Measurements from ENCODE around the gene CORIN. TPM values are rescaled to one million over a fixed set of nuclear protein-coding genes. Genes with fewer than 3 reads are reported as not detected.

The CORIN gene
- polyA plus RNA-seq, 3 donors = 0.01 TPM; not detected in 2

- H3K4me3 Mint-ChIP-seq = no peak overlapping the region
- no peak for DNase-seq
- Histone ChIP-seq H2AFZ (ENCODE audit: insufficient read depth, low read depth, low read length, poor library complexity, severe bottlenecking) (no peak overlapping the region), H3K9ac (ENCODE audit: insufficient read depth, low read length, poor library complexity, severe bottlenecking) (no peak overlapping the region), H3K9me3 (replicated peaks in 1 of 2; ENCODE audit: control insufficient read depth in 1 of 2, insufficient read depth in 1 of 2, low read length in 2 of 2) (no peaks in the 10 kb centered on the region), H3K79me2 (ENCODE audit: insufficient read depth, low read length) (no peaks in the 10 kb centered on the region), H3K4me2 (replicated peaks; ENCODE audit: extremely low read depth, low read length, poor library complexity, severe bottlenecking) (no peak overlapping the region), H3K27ac (ENCODE audit: low read depth in 1 of 2, low read length in 2 of 2) (no peak overlapping the region), H3K4me3 (replicated peaks in 1 of 3; ENCODE audit: low read depth in 2 of 3, low read length in 3 of 3) (no peak overlapping the region), H4K20me1 (ENCODE audit: insufficient read depth, low read length) (peaks cover 4% of the 10 kb centered on the region), H3K36me3 (replicated peaks in 1 of 2; ENCODE audit: control insufficient read depth in 1 of 2, insufficient read depth in 2 of 2, low read length in 2 of 2) (peaks cover 88 to 100% of the 10 kb centered on the region in 2 donors), H3K27me3 (ENCODE audit: control insufficient read depth in 2 of 2, insufficient read depth in 2 of 2, low read length in 2 of 2) (no peaks in the 10 kb centered on the region), H3K4me1 (ENCODE audit: control insufficient read depth in 1 of 2, insufficient read depth in 2 of 2, low read length in 2 of 2) (no peaks in the 10 kb centered on the region)
- intact Hi-C loops (cut with micrococcal nuclease) = no loop called here
- H3K9me3 Mint-ChIP-seq = peaks cover 0 to 4% (median 0%) of the 10 kb centered on the region in 7 donors
- TF ChIP-seq CTCF (IDR thresholded peaks at IDR 0.05) = no peak
- no peaks in the 10 kb centered on the region for H3K4me1 Mint-ChIP-seq
- H3K36me3 Mint-ChIP-seq = peaks cover 82 to 88% of the 10 kb centered on the region in 2 donors
- H3K27me3 Mint-ChIP-seq (ENCODE audit: low read depth in 3 of 3) = peaks cover 0 to 2% (median 0%) of the 10 kb centered on the region in 3 donors
- H3K27ac Mint-ChIP-seq = no peak overlapping the region
These were observed 41.6 kb upstream of the CORIN start for GRCh38 chr4:47879458-47879857.

- H3K27ac Mint-ChIP-seq = no peak overlapping the region
- peaks cover 0 to 11% of the 10 kb centered on the region in 2 donors for H3K9me3 ChIP-seq (replicated peaks in 1 of 2; ENCODE audit: control insufficient read depth in 1 of 2, insufficient read depth in 1 of 2, low read length in 2 of 2)
- WGBS (ENCODE audit: insufficient coverage) = no CpG with 5 or more reads among the region's 3 CpGs
These were observed 39.1 kb upstream of the CORIN start for GRCh38 chr4:47876784-47877546.

More at GRCh38 chr4:47876784-47877546, 39.1 kb upstream of the CORIN start:
- Histone ChIP-seq H3K27me3 (ENCODE audit: control insufficient read depth in 2 of 2, insufficient read depth in 2 of 2, low read length in 2 of 2) (no peaks in the 10 kb centered on the region), H3K36me3 (replicated peaks in 1 of 2; ENCODE audit: control insufficient read depth in 1 of 2, insufficient read depth in 2 of 2, low read length in 2 of 2) (peaks cover 82 to 100% of the 10 kb centered on the region in 2 donors), H3K4me2 (replicated peaks; ENCODE audit: extremely low read depth, low read length, poor library complexity, severe bottlenecking) (no peak overlapping the region), H3K9ac (ENCODE audit: insufficient read depth, low read length, poor library complexity, severe bottlenecking) (no peak overlapping the region), H4K20me1 (ENCODE audit: insufficient read depth, low read length) (peaks cover 4% of the 10 kb centered on the region), H3K27ac (ENCODE audit: low read depth in 1 of 2, low read length in 2 of 2) (no peak overlapping the region), H3K4me1 (ENCODE audit: control insufficient read depth in 1 of 2, insufficient read depth in 2 of 2, low read length in 2 of 2) (no peaks in the 10 kb centered on the region), H2AFZ (ENCODE audit: insufficient read depth, low read depth, low read length, poor library complexity, severe bottlenecking) (no peak overlapping the region), H3K4me3 (replicated peaks in 1 of 3; ENCODE audit: low read depth in 2 of 3, low read length in 3 of 3) (no peak overlapping the region), H3K79me2 (ENCODE audit: insufficient read depth, low read length) (no peaks in the 10 kb centered on the region)
- peaks cover 77 to 88% of the 10 kb centered on the region in 2 donors for H3K36me3 Mint-ChIP-seq
- peaks cover 0 to 10% (median 2%) of the 10 kb centered on the region in 7 donors for H3K9me3 Mint-ChIP-seq
- intact Hi-C loops (cut with micrococcal nuclease) = no loop called here
- DNase-seq = no peak
- H3K4me3 Mint-ChIP-seq = no peak overlapping the region
- H3K4me1 Mint-ChIP-seq = no peaks in the 10 kb centered on the region
- no peak for TF ChIP-seq CTCF (IDR thresholded peaks at IDR 0.05)
- peaks cover 0 to 2% (median 0%) of the 10 kb centered on the region in 3 donors for H3K27me3 Mint-ChIP-seq (ENCODE audit: low read depth in 3 of 3)
